ENCODE measurements around the gene IP6K1.
"Not testable (repeated sequence)": the region's sequence is repeated elsewhere in the genome, so short reads cannot be mapped to it uniquely, and the experiment has no call there.

IP6K1 gene

GRCh38 chr3:49793486-49794085, 7.2 kb upstream of the IP6K1 start:
- DNase-seq, result no peak

- DNase-seq, result no peak
Observed at GRCh38 chr3:49792371-49793150, 6.2 kb upstream of the IP6K1 start.

GRCh38 chr3:49791571-49791970, 5.2 kb upstream of the IP6K1 start:
- no peak for DNase-seq

- no peak for DNase-seq
Observed at GRCh38 chr3:49790626-49791411, 4.5 kb upstream of the IP6K1 start.

- DNase-seq, result no peak
Observed at GRCh38 chr3:49788056-49788455, 1.7 kb upstream of the IP6K1 start.

- no peak for DNase-seq
Observed at GRCh38 chr3:49787536-49787935, 1.2 kb upstream of the IP6K1 start.

GRCh38 chr3:49787182-49787464, 781 bp upstream of the IP6K1 start:
- no peak for DNase-seq

GRCh38 chr3:49785565-49786356, 581 bp downstream of the IP6K1 start:
- peak in 1 of 5 experiments; percentile 59 for DNase-seq

- DNase-seq, result not testable (repeated sequence)
Observed at GRCh38 chr3:49782277-49782676, 4.1 kb downstream of the IP6K1 start.

GRCh38 chr3:49781415-49782199, 4.7 kb downstream of the IP6K1 start:
- DNase-seq, result no peak

- not testable (repeated sequence) for DNase-seq
Observed at GRCh38 chr3:49780975-49781365, 5.4 kb downstream of the IP6K1 start.

- DNase-seq, result peak in 1 of 5 experiments; percentile 36
Observed at GRCh38 chr3:49780080-49780974, 6.0 kb downstream of the IP6K1 start.

GRCh38 chr3:49779358-49780079, 6.8 kb downstream of the IP6K1 start:
- DNase-seq, result no peak

- DNase-seq, result not testable (repeated sequence)
Observed at GRCh38 chr3:49776101-49776500, 10.2 kb downstream of the IP6K1 start.

GRCh38 chr3:49775538-49775937, 10.8 kb downstream of the IP6K1 start:
- no peak for DNase-seq

GRCh38 chr3:49772703-49773102, 13.6 kb downstream of the IP6K1 start:
- no peak for DNase-seq

- no peak for DNase-seq
Observed at GRCh38 chr3:49771340-49771938, 14.9 kb downstream of the IP6K1 start.

GRCh38 chr3:49769926-49770325, 16.4 kb downstream of the IP6K1 start:
- DNase-seq, result no peak

- DNase-seq, result no peak
Observed at GRCh38 chr3:49769286-49769915, 16.9 kb downstream of the IP6K1 start.
